Prostate gland (tissue), 2 donors: ENCODE data around the gene EVC. TPM values are rescaled to one million over a fixed set of nuclear protein-coding genes. Genes with fewer than 3 reads are reported as not detected.

Source experiments
- DNase-seq: peaks from one replicate; pipeline ENCODE4 v3.0.0-alpha.2; 2019; ENCODE audit warnings: low spot score
- H3K27ac ChIP-seq, 2 donors: fragments of 200-600 bp; sonication (generic); 2 replicates each; pipeline ENCODE4 v1.5.1; 2017 to 2019
- H3K27me3 ChIP-seq: fragments of 200-600 bp; sonication (generic); replicated peaks from 2 replicates; pipeline ENCODE4 v1.5.1; 2019; ENCODE audit not compliant: insufficient read depth
- H3K36me3 ChIP-seq, 2 donors: fragments of 200-600 bp; sonication (generic); 1 replicate in 1 of 2; 2 replicates in 1 of 2; pipeline versions ENCODE4 v1.5.1 to v1.8.1; 2017 to 2019
- H3K4me1 ChIP-seq: fragments of 200-600 bp; sonication (generic); replicated peaks from 2 replicates; pipeline ENCODE4 v1.5.1; 2019
- H3K4me3 ChIP-seq, 2 donors: fragments of 200-600 bp; sonication (generic); 2 replicates each; pipeline ENCODE4 v1.5.1; 2017 to 2019
- H3K9me3 ChIP-seq: fragments of 200-600 bp; sonication (generic); 2 replicates; pipeline ENCODE4 v1.5.1; 2017
- POLR2A ChIP-seq: fragments of 450-650 bp; IDR thresholded peaks from one replicate; pipeline ENCODE4 v1.6.1; 2016; ENCODE audit warnings: antibody characterized with exemption, mild to moderate bottlenecking
- POLR2AphosphoS5 ChIP-seq: sonication (generic); formaldehyde crosslinking; IDR thresholded peaks from one replicate; pipeline ENCODE4 v1.6.1; 2017; ENCODE audit warnings: antibody characterized with exemption
- WGBS: methylation state at CpG from one replicate; pipeline ENCODE4 v1.1.5; 2018; 5-methylcytosine and 5-hydroxymethylcytosine counted together
- intact Hi-C: fragments of 100-400 bp; cut with DNase I; formaldehyde crosslinking; loops from one replicate; pipeline ENCODE4 v1.14.2; 2022
- total RNA-seq, 2 donors: library from RNA; depleted of rRNA; stranded (reverse); fragments of >200 nt; gene quantifications; one replicate each; pipeline ENCODE4 v1.1.0, GENCODE V29; 2016
- TF ChIP-seq, protein P1 (sequence below), 4 experiments: fragments of 200-600 bp in 2 of 4; fragments of 450-650 bp in 2 of 4; sonication (generic) in 2 of 4; IDR thresholded peaks; 1 replicate in 3 of 4; 2 replicates in 1 of 4; pipeline ENCODE4 v1.5.1; 2016 to 2019; ENCODE audit warnings: antibody characterized with exemption in 4 of 4, mild to moderate bottlenecking in 2 of 4, moderate library complexity in 2 of 4

Gene EVC
- total RNA-seq, 2 donors from 2014 or later: 49.0 to 55.7 TPM

DNA sequence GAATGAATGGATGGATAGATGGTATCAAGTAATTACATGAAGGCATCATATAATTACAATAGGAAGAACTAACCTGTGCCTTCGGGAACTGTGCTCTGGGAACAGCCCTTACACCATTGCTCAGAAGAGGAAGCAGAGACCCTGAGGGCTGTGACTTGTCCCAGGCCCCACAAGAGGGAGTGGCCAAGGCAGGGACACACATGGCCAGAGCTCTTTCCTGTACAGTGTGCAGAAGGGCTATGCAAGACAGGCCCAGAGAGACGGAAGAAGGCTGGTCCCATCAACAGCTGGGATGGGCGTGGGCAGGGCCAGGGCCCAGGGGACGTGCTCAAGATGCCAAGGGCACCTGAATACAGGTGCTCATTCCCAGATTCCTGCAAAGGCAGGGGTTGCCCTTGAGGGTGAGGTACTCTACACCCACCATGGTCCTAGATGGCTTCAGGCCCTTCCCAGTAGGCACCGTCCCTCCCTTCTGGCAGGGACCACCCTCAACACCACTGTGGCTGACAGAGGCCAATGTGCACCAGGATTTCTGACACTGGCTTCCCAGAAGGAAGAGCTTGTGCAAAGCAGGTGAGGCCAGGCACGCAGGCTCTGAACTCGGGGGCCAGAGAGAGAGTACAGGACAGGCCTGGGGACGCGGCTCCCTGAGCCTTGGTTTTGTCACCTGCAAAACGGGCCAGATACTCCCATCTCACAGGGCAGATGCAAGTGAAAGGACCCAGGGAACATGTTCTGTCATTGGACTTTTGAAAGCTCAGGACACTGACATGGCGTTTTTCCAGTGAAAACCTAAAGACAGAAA lies 4.3 kb upstream of the EVC start:
- no peak for DNase-seq
- WGBS: 90% methylated on average over 11 of the region's 11 CpGs
- TF ChIP-seq, protein P1, sequence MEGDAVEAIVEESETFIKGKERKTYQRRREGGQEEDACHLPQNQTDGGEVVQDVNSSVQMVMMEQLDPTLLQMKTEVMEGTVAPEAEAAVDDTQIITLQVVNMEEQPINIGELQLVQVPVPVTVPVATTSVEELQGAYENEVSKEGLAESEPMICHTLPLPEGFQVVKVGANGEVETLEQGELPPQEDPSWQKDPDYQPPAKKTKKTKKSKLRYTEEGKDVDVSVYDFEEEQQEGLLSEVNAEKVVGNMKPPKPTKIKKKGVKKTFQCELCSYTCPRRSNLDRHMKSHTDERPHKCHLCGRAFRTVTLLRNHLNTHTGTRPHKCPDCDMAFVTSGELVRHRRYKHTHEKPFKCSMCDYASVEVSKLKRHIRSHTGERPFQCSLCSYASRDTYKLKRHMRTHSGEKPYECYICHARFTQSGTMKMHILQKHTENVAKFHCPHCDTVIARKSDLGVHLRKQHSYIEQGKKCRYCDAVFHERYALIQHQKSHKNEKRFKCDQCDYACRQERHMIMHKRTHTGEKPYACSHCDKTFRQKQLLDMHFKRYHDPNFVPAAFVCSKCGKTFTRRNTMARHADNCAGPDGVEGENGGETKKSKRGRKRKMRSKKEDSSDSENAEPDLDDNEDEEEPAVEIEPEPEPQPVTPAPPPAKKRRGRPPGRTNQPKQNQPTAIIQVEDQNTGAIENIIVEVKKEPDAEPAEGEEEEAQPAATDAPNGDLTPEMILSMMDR (IDR thresholded peaks at IDR 0.05): no peak
- TF ChIP-seq POLR2AphosphoS5 (no peak), POLR2A (no peak)
- Histone ChIP-seq H3K9me3 (no peaks in the 10 kb centered on the region), H3K36me3 (no peaks in the 10 kb centered on the region), H3K4me3 (no peak overlapping the region), H3K27ac (no peak overlapping the region), H3K27me3 (no peaks in the 10 kb centered on the region), H3K4me1 (peaks cover 4% of the 10 kb centered on the region)
- intact Hi-C loops: no loop called here

DNA sequence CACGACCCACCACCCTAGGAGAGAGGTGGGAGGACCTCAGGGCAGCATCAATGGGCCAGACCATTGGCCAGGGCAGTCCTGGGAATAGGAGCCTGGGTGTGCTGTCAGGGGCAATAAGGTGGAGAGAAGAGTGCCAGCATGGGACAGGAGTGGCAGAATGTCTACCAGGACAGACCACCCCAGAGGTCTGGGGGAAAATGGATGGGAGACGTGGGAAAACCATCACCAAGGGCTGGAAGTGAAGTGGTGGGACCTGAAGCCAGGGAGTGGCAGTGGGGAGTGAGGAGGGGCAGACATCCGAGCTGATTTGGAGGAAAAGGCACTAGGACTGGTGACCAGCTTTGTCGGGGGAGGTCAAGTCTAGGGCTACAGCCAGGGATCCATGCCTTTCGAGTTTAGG lies 3.6 kb upstream of the EVC start:
- no peak overlapping the region for H3K27ac ChIP-seq
- H3K27me3 ChIP-seq: no peaks in the 10 kb centered on the region
- H3K9me3 ChIP-seq: no peaks in the 10 kb centered on the region
- DNase-seq: no peak
- TF ChIP-seq POLR2AphosphoS5 (no peak), POLR2A (no peak)
- TF ChIP-seq, protein P1 (IDR thresholded peaks at IDR 0.05): no peak
- peak overlapping the region; percentile 60 to 61 for H3K4me3 ChIP-seq
- H3K36me3 ChIP-seq: no peaks in the 10 kb centered on the region
- intact Hi-C loops: no loop called here
- H3K4me1 ChIP-seq: peaks cover 4% of the 10 kb centered on the region
- WGBS: 52% methylated on average over 5 of the region's 5 CpGs

DNA sequence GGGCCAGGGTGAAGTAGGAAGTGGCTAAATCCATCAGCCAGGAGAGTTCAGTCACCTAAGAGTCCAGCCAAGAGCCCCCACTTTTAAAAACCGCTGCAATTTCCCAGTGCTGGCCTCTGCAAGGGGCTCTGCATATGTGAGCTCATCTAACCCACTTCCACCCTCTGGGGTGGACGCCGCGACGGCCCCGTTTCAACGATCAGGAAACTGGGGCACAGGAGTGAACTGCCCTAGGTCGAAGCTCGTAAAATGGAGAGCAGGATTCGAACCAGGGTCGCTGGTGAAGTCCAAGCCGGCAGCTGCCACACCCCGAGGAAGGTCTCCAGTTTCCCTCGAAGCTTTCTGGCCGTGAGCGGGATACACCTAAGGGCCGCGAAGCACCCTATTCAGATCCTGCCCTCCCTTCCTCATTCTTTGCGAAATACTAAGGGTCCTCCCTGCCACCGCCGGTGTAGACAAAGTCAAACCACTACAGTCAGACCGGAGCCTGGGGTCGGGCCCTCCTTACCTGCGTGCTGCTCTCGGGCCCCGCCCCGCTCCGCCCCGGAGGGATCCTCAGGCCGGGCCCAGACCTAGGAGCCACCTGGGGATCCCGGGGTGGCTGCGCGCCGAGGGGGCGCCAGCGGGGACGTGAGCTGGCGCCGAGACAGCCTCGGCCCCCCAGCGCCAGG lies 3.1 kb upstream of the EVC start:
- Histone ChIP-seq H3K27ac (peak overlapping the region; percentile 78 to 83), H3K27me3 (no peaks in the 10 kb centered on the region), H3K4me1 (peaks cover 4% of the 10 kb centered on the region), H3K4me3 (peak overlapping the region; percentile 60 to 61), H3K9me3 (no peaks in the 10 kb centered on the region), H3K36me3 (no peaks in the 10 kb centered on the region)
- DNase-seq: no peak
- 4% methylated on average over 41 of the region's 41 CpGs for WGBS
- intact Hi-C loops: no loop called here
- TF ChIP-seq POLR2AphosphoS5: no peak
- TF ChIP-seq POLR2A: no peak
- TF ChIP-seq, protein P1 (IDR thresholded peaks at IDR 0.05): no peak

DNA sequence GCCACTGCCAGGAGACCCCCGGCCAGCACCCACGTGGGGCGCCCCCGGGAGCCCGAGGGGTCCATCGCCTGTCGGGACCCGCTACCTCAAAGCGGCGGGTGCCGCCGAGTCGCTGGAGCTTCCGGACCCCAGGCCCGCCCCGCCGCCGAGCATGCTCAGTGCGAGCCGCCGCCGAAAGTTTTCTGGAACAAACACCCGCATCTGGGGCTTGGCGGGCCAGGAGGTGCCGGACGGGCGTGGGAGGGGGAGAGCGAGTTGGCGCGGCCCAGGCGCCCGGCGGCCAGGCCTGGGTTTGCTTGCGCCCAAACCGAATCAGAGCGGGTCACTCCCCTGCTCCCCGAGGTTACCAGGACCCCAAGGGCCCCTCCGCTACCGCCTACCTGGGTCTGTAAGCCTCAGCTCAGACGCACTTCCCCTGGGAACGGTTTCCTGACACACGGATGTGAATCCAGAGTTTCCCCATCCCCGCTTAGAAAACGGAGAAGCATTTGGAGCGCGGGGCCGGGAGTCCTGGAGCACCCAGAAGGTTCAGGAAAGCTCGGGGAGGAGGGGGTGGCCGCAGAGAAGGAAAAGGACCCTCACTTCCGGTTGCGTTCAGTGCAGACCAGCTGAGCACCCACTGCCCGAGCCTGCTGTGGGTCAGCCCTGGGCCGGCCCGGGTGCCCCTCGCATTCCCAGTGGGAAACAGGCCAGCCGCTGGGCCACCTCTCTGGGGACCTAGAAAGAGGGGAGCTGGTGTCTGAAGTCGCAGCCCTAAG lies 2.4 kb upstream of the EVC start, which contains the start of gene EVC2:
Gene EVC2, minus strand, starts transcription at position 111 of the 758 bp plus-strand sequence. Its CDS starts 46 bp downstream, at position 65.
- intact Hi-C loops: no loop called here
- Histone ChIP-seq H3K9me3 (no peaks in the 10 kb centered on the region), H3K27me3 (no peaks in the 10 kb centered on the region), H3K27ac (peak within 1 kb of the TSS; percentile 78 to 83), H3K36me3 (no peaks in the 10 kb centered on the region), H3K4me3 (peak within 1 kb of the TSS; percentile 60 to 61), H3K4me1 (peaks cover 4% of the 10 kb centered on the region)
- 15% methylated on average over 31 of the region's 57 CpGs for WGBS
- peak; percentile 65 for DNase-seq
- TF ChIP-seq POLR2AphosphoS5 (peak; percentile 54), POLR2A (peak; percentile 44)
- TF ChIP-seq, protein P1 (IDR thresholded peaks at IDR 0.05): no peak
